SIG-M5 treated with dmso at 0.1 percent for 504 hours (cell line): ENCODE data around the gene CCDC28B.

Source experiments
- DNase-seq: peaks from one replicate; lab custom pipeline; 2025; ENCODE audit not compliant: unreplicated experiment; lab: John Stamatoyannopoulos, UW

The CCDC28B gene

DNA sequence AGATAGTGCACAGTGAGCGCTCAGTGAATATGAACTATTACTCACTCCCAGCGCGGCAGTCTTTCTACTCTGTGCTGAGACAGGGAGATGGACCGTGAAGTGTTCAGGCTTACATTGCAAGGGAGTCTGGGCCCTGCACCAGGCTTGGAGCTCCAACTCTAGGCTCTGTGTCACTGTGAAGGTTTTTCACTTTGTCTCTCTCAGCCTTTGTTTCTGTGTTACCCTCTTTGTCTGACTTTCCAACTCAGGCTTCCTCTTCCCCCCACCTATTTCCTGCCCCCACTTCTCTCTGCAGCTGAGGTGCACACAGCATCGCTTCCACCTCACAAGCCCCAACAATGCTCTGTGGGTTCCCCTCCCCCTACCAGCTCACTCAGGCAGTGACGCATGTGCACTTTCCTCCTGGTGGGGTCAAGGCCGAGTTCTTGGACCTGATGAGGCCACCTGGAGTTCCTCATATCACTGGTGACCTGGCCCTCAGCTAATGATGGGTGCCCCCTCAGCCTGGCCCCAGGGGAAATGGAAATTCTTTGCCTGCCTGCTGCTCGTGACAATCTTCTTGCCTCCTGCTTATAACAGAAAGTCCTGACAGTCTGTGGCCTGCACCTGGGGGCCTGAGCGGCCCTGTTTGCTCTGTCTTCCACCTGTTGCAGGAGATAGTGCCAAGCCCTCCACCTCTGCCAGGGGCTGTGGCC lies 49.6 kb downstream of the CCDC28B start:
- DNase-seq: no peak

DNA sequence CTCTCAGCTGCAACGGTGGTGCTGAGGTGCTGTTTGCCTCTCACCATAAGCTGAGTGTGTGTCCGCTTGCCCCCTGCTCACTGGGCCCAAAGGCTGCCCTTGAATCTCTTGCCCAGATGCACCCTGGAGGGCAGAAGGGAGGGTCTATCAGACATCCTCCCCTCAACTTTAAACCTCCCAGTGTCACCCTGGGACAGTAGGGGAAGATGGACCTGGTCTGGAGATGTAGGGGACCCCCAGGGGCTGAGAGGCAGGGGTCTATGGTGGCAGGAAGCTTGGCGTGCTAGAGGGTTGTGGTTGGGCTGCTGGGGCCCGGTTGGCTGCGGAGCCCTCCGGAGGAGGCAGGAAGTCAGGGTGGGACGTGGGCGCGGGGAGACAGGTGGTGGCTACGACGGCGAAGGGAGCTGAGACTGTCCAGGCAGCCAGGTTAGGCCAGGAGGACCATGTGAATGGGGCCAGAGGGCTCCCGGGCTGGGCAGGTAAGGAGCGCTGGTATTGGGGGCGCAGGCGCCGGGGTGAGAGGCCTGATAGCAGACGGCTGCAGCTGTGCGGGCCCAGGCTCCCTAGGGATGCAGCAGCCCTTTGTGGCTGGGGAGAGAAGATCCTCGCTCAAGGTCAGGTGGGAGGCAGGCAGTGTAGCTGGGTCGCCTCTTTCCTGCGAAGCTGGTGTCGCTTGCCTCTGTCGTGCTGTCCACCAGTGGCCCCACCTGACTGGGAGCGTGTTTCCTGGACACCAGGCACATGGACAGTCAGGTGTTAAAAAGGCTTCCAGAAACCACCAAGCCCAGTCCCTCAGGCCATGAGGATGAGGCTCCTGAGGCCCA lies 50.7 kb downstream of the CCDC28B start, which contains the start of gene LCK:
Gene LCK (plus strand): TSS at position 373 of the 824 bp plus-strand sequence. CDS start 23,065 bp downstream, outside the sequence.
- DNase-seq: no peak
